CD4-positive, alpha-beta T cell treated with Interferon alpha-2 for 1 hour (primary cell): Measurements from ENCODE around the gene DTNBP1.
"Not testable (repeated sequence)": the region's sequence is repeated elsewhere in the genome, so short reads cannot be mapped to it uniquely, and the experiment has no call there.

Source experiments
- DNase-seq, 2 donors: peaks; one replicate each; pipeline ENCODE4 v3.0.0-alpha.2; 2020 to 2022

DTNBP1 gene

GRCh38 chr6:15666896-15667295 is 4.1 kb upstream of the DTNBP1 start:
- not testable (repeated sequence) for DNase-seq

GRCh38 chr6:15665237-15665636 is 2.4 kb upstream of the DTNBP1 start:
- no peak for DNase-seq

GRCh38 chr6:15663130-15663871 is 473 bp upstream of the DTNBP1 start:
- DNase-seq, result no peak

GRCh38 chr6:15661853-15662325 is 939 bp downstream of the DTNBP1 start:
- DNase-seq, result no peak

GRCh38 chr6:15659181-15659580 is 3.6 kb downstream of the DTNBP1 start:
- DNase-seq, result no peak

DNA sequence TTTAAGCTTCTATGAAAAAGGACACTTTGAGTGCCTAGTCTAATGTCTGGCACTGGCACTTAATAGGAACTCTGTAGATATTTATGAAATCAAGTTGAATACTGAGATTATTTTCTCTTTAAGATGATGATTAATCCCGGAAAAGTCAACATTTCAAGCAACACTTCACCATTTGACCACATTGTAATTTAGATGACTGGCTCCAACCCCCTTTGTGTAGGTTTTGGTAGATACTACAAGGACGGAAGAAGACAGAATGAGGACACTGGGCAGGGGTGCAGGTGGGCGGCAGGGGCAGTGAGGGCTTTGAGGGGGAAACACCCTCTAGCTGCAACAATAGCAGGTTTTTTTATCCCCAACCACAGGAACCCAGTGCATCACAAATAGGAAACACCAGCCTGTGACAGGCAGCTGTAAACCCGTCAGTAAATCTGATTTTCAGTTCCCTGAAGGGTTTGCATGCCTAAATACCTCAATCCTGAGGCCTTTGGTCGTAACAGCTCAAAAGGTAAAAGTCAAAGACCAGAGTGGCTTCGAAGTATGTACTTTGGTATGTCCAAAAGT is 4.6 kb downstream of the DTNBP1 start:
- DNase-seq, result peak in 1 of 2 donors; percentile 32

- no peak for DNase-seq
Observed at GRCh38 chr6:15657290-15657689, 5.5 kb downstream of the DTNBP1 start.

GRCh38 chr6:15656145-15656544 is 6.7 kb downstream of the DTNBP1 start:
- no peak for DNase-seq

- no peak for DNase-seq
Observed at GRCh38 chr6:15654250-15654649, 8.6 kb downstream of the DTNBP1 start.

- no peak for DNase-seq
Observed at GRCh38 chr6:15653581-15653980, 9.2 kb downstream of the DTNBP1 start.

GRCh38 chr6:15650004-15650559 is 12.7 kb downstream of the DTNBP1 start:
- not testable (repeated sequence) for DNase-seq

DNA sequence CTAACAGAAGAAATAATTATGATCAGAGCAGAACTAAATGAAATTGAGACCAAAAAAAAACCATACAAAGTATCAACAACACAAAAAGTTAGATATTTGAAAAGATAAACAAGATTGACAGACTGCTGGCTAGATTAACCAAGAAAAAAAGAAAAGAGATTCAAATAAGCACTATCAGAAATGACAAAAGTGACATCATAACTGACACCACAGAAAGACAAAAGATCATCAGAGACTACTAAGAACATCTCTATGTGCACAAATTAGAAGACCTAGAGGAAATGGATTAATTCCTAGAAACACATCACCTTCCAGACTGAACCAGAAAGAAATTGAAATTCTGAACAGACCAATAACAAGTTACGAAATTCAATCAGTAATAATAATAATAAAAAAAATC is 17.9 kb downstream of the DTNBP1 start:
- no peak for DNase-seq

- no peak for DNase-seq
Observed at GRCh38 chr6:15643542-15643941, 19.3 kb downstream of the DTNBP1 start.

DNA sequence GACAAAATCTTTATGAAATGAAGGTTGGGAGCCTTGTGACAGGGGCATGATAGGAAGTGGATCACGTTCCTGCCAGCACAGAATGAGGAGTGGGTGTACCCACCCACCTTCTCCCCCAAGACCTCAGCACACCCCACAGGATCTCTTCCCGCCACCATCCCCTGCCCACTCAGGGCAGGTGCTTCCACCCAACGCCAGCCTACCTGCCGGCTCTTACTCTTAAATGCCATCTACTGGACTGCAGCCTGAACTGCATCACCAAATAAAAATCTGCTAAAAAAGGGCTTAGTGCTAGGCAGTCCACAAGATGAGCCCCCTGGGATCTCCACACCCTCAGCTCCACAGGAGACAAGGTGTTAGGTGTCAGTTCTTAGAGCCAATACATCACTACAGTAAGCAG is 20.6 kb downstream of the DTNBP1 start:
- DNase-seq, result no peak

DNA sequence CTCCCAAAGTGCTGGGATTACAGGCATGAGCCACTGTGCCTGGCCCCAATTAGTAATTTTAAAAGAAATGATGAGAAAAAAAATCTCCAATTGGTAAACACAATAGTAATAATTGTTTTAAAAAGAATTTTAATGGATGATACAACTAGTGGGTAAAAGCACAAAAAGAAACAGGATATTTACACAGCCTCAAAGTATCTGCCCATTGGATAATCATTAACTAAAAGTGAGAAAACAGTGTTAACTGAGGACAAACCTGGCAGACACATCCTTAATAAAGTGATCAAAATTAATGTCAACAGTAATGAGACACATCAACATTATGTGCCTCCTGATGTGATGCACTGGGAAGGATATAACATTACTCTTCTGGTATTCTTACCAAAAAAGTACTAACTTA is 24.5 kb downstream of the DTNBP1 start:
- DNase-seq, result no peak

DNA sequence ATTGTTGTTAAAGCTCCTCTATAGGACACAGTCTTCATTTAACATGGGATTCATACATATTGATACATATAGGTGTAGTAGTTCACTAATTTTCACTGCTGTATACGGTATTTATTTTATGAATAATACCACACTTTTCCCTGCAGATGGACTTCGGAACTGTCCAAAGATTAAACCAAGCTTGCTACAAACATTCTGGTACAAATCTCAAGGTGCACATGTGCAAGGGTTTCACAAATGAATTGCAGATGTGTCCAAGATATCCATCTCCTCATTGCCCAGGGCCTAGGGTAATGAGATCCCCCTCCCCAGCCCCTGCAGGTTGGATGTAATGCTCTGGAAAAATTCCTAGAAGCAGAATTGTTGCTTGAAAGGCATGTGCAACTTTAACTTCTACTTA is 31.4 kb downstream of the DTNBP1 start:
- DNase-seq, result no peak

- DNase-seq, result no peak
Observed at GRCh38 chr6:15630202-15630601, 32.6 kb downstream of the DTNBP1 start.

GRCh38 chr6:15629487-15629886 is 33.3 kb downstream of the DTNBP1 start:
- DNase-seq, result no peak

GRCh38 chr6:15628499-15629131 is 34.2 kb downstream of the DTNBP1 start:
- DNase-seq, result peak; percentile 5 to 36

GRCh38 chr6:15627821-15628220 is 35.0 kb downstream of the DTNBP1 start:
- DNase-seq, result no peak

DNA sequence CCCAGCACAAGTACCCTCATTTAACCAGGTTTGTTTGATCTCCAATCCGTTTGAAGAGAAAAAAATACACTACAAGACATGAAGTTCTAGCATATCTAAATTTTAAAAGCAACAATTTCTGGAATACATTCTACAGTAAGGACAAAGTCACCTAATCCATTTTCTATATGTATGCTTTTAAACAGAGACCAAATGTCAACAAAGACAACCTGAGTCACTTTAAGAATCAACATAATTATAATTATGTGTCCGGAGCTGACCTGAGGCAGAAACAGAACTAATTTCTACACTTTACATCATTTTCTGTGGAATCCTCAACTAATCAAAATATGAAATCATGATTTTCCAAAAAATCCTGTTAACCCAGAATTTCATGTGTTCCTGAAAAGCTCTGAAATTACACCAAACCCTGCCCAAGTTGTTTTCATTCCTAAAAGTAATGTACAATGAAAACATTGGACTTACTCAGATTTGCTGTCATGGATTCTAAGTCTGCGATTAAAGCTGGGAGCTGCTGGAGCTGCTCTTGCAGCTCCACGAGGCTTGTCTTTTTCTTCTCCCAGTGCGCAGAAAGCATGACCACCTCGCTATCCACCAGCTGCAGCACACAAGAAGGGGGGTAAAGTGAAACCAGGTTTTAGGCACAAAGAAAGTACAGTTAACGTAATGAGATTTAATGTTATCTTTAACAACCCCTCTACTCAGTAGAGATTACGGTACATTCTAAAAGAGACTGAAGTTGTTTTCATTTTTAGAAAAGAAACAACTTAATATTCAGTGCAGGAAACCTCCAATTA is 35.8 kb downstream of the DTNBP1 start:
- no peak for DNase-seq

- DNase-seq, result no peak
Observed at GRCh38 chr6:15626160-15626559, 36.7 kb downstream of the DTNBP1 start.
